ENCODE data around the gene CHRNG. TPM values are rescaled to one million over a fixed set of nuclear protein-coding genes. Genes with fewer than 3 reads are reported as not detected.

Gene CHRNG
- total RNA-seq, 3 donors from 2014 or later = not detected

DNA sequence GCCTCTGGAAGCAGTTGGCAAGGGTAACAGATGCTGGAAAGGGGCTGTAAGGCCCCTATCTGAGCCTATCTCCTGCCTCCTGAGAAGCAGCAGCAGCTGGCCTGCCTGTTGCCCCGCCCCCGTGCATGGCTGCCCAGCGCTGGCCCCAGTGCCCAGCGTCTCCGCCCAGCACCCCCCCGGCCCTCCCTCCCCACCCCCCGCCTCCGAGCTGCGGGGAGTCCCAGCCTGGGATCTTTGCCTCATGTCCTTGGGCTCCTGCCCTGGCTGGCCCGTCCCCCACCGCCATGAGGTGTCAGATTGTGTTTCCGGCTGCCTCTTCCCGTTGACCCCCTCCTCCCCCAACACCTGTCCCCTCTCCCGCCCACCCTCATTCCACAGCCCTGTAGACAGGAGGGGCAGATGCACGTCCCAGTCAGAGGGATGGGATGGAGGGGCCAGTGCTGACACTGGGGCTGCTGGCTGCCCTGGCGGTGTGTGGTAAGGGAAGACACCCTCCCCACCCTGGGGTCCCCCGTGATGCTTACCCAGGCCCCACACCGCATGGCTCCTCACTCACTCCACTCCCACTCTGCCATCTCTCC, 13.6 kb upstream of the CHRNG start, which contains the start of gene CHRND:
TSS of gene CHRND (plus strand) at position 370 of the 581 bp plus-strand sequence. CDS start at position 426, 56 bp downstream.
- H3K9me3 ChIP-seq = no peaks in the 10 kb centered on the region
- H3K4me3 ChIP-seq = no peak within 1 kb of the TSS
- H3K36me3 ChIP-seq (ENCODE audit: low read depth) = no peaks in the 10 kb centered on the region
- TF ChIP-seq CTCF (IDR thresholded peaks at IDR 0.05) = no peak
- ATAC-seq = no peak
- intact Hi-C loops (cut with DNase I, micrococcal nuclease) = no loop called here
- peaks cover 17% of the 10 kb centered on the region for H3K4me1 ChIP-seq (ENCODE audit: low read depth)
- peak in 1 of 3 donors; percentile 36 for DNase-seq

GRCh38 chr2:232526372-232526941, 13.0 kb upstream of the CHRNG start:
- peaks cover 17% of the 10 kb centered on the region for H3K4me1 ChIP-seq (ENCODE audit: low read depth)
- ATAC-seq (no peak), DNase-seq (peak in 1 of 3 donors; percentile 36)
- intact Hi-C loops (cut with DNase I, micrococcal nuclease) = no loop called here
- no peaks in the 10 kb centered on the region for H3K9me3 ChIP-seq
- no peaks in the 10 kb centered on the region for H3K36me3 ChIP-seq (ENCODE audit: low read depth)
- no peak overlapping the region for H3K4me3 ChIP-seq
- TF ChIP-seq CTCF (IDR thresholded peaks at IDR 0.05) = no peak

- DNase-seq (peak in 2 of 3 donors; percentile 11 to 12), ATAC-seq (no peak)
- H3K4me3 ChIP-seq = no peak overlapping the region
- no peaks in the 10 kb centered on the region for H3K36me3 ChIP-seq (ENCODE audit: low read depth)
- H3K4me1 ChIP-seq (ENCODE audit: low read depth) = peaks cover 9% of the 10 kb centered on the region
- H3K9me3 ChIP-seq = no peaks in the 10 kb centered on the region
- intact Hi-C loops (cut with DNase I, micrococcal nuclease) = no loop called here
- no peak for TF ChIP-seq CTCF (IDR thresholded peaks at IDR 0.05)
Observed at GRCh38 chr2:232527905-232528470, 11.5 kb upstream of the CHRNG start.

GRCh38 chr2:232528746-232529460, 10.6 kb upstream of the CHRNG start:
- ATAC-seq (no peak), DNase-seq (peak in 2 of 3 donors; percentile 5 to 18)
- no peak for TF ChIP-seq CTCF (IDR thresholded peaks at IDR 0.05)
- Histone ChIP-seq H3K4me3 (no peak overlapping the region), H3K4me1 (ENCODE audit: low read depth) (peaks cover 5% of the 10 kb centered on the region), H3K36me3 (ENCODE audit: low read depth) (no peaks in the 10 kb centered on the region), H3K9me3 (no peaks in the 10 kb centered on the region)
- intact Hi-C loops (cut with DNase I, micrococcal nuclease) = no loop called here

DNA sequence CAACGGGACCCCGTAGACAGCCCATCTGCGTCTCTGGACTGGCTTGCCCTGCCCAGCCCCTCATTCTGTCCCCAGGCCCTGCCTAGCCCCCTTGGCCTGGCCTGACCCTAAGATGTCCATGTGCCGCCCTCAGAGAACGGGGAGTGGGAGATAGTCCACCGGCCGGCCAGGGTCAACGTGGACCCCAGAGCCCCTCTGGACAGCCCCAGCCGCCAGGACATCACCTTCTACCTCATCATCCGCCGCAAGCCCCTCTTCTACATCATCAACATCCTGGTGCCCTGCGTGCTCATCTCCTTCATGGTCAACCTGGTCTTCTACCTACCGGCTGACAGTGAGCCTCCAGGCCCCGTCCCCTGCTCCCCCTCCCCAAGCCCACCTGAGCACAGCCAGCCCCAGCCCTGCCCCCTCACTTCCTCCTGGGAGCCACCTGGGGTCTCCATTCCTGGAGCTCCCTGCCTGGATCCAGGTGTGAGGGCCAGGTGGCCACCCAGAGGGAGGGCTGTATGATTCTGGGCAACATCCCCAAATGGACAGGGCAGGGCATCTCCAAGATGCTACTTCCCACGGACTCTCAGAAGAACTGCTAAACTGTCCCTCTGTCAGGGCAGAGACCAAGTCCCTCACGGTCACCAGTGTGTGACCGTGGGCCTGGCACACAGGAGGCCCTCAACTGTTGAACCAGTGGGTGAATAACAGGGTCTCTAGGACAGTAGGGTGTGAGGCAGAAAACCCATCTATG, 9.5 kb upstream of the CHRNG start:
- Histone ChIP-seq H3K36me3 (ENCODE audit: low read depth) (no peaks in the 10 kb centered on the region), H3K4me3 (no peak overlapping the region), H3K9me3 (no peaks in the 10 kb centered on the region), H3K4me1 (ENCODE audit: low read depth) (no peaks in the 10 kb centered on the region)
- intact Hi-C loops (cut with DNase I, micrococcal nuclease) = no loop called here
- TF ChIP-seq CTCF (IDR thresholded peaks at IDR 0.05) = no peak
- ATAC-seq (no peak), DNase-seq (peak in 2 of 3 donors; percentile 10 to 37)

Data from mucosa of descending colon (tissue), 3 donors.